Nucleus accumbens (tissue), 56 donors: Measurements from ENCODE around the gene ATP6V1E1.

Experiments used
- DNase-seq, 56 donors: peaks; one replicate each; lab custom pipeline; 2025; lab: John Stamatoyannopoulos, UW

ATP6V1E1 gene

GRCh38 chr22:17549655-17550054 is 78.9 kb downstream of the ATP6V1E1 start:
- no peak for DNase-seq

- DNase-seq: no peak
Measured at GRCh38 chr22:17549183-17549582, 79.4 kb downstream of the ATP6V1E1 start.

DNA sequence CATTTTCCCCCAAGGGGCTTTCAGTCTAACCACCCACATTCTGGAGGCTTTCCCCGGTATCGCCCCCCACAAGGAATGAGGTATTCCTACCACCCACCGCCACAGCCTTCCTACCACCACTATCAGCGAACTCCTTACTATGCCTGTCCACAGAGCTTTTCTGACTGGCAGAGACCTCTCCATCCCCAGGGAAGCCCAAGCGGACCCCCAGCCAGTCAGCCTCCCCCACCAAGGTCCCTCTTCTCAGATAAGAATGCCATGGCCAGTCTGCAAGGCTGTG is 79.9 kb downstream of the ATP6V1E1 start:
- no peak for DNase-seq

DNA sequence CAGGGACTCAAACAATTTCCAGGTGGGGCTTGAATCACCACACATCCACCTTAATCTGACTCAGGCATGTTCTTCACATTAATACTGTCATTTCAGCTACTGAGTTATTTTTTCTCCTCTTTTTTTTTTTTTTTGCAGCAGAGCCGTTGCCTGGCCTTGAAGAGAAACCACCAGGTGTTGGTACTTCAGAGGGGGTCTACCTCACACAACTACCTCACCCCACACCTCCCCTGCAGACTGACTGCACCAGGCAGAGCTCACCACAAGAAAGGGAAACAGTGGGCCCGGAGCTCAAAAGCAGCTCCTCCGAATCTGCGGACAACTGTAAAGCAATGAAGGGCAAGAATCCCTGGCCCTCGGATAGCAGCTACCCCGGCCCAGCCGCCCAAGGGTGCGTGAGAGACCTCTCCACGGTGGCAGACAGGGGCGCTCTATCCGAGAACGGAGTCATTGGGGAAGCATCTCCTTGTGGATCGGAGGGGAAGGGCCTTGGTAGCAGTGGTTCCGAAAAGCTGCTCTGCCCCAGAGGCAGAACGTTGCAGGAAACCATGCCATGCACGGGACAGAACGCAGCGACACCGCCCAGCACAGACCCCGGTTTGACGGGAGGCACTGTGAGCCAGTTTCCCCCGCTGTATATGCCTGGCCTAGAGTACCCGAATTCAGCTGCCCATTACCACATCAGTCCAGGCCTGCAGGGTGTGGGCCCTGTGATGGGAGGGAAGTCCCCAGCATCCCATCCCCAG is 80.4 kb downstream of the ATP6V1E1 start:
- no peak for DNase-seq

GRCh38 chr22:17542452-17542851 is 86.1 kb downstream of the ATP6V1E1 start:
- no peak for DNase-seq
